Amygdala (tissue), 56 donors: ENCODE measurements around the gene MROH9.

Experiments used
- DNase-seq, 56 donors: peaks; one replicate each; lab custom pipeline; 2025; lab: John Stamatoyannopoulos, UW

The MROH9 gene

DNA sequence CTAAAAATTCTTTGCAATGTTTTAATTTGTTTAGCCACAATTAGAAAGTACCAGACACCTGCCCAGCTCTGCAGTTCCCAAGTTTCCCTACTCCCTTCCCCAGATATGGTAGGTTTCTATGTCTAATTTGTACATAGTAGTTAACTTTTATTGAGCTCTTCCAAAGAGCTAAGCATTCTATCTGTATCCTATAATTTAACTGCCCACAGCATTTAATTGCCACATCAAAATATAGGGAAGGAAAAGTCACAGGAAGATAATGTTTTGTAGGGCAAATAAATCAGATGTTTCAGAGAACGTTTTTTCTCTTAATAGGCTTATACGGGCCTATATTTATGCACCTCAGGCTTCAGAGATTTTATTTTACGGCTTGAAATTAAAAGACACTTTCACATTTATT, 139.7 kb downstream of the MROH9 start:
- DNase-seq = no peak

DNA sequence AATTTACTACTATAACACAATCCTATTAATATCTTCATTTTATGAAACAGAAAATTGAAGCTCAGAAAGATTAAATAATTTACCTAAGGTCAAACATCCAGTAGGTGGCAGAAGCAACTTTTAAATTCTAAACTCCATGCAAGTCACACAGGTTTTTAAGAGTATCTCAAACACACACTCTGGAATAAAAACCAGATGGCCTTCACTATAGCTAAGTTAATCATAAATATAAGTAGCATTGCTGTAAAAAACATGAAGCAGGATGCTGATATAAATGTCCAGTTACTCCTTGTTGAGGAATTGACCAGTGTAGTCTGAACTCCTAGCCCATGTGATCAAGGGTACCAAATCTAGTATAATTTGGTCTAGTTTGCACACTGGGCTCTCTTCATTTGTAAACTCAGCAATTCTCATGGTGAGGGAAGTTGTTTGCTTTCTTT, 146.0 kb downstream of the MROH9 start:
- no peak for DNase-seq

DNA sequence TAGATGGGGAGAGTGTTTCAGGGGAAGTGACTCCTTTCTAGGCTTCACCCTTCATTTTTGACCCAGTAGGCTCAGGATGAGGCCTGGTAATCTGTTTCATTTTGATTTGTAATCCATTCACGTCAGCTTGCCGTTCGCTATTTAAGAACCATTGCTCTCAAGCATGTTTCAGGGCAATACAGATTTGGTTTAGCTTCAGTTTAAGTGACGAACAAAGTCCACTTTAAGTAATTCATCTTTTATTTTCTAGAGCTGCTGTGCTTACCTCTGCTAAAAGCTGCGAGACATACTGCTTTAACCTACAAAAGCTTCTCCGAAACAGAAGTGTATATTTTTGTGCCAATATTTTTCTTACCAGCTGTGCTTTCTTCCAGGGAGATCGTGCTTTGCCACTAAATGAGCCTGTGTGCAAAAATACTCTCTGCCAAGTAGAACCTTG, 146.4 kb downstream of the MROH9 start:
- peak in 8 of 56 donors; percentile 1 to 14 (median 4) for DNase-seq

DNA sequence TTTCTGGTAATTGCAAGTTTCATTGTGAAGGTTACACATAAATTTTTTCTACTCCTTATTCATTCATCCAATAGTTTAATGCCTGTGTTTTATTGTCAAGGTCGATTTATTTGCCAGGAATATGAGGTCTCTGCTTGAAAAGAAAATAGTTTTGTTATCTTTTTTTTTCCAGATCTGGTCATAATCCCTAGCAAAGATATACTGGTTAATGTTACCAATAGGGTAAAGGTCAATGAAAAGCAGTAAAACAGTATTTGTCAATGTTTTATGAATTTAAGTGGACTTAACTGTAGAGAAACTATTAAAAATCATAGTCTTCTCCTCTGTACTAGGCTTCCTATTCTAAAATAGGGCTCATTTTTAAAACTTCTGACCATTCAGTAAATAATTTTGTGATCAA, 147.3 kb downstream of the MROH9 start:
- DNase-seq = no peak

DNA sequence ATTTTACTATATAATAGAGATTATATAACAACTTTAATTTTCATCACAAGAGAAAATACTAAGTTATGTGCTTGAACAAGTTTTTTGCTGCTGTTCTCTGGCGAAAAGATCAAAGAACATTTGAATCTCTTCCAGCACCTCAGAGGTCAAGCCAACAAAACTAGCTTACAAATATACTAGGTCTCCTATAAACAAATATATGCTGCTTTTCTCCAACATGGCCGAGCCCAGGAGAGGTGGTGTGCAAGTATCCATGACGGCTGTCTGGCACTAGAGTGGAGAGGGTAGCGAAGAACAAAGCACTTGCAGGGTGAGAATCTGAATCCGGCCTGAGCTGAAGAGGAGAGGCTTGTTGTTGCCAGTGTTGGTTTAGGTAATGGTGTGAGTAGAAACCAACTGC, 147.9 kb downstream of the MROH9 start:
- DNase-seq = no peak

DNA sequence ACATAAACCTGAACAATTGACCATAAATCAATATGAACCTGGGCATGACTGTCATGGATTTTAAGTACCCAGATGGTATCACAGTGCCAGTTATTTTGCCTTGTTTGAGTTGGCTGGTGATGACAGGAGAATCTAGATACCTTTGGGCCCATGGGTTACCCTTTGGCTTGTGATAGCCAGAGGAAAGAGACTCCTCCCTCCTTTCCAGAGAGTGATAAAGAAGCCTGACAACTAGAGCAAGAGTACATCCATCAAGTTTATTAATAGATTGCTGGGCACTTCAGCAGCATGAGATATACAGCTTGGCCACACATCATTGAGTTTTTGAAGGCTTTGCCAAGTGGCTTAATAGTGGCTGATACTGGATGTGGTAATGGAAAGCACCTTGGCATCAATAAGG, 148.8 kb downstream of the MROH9 start:
- DNase-seq = no peak

DNA sequence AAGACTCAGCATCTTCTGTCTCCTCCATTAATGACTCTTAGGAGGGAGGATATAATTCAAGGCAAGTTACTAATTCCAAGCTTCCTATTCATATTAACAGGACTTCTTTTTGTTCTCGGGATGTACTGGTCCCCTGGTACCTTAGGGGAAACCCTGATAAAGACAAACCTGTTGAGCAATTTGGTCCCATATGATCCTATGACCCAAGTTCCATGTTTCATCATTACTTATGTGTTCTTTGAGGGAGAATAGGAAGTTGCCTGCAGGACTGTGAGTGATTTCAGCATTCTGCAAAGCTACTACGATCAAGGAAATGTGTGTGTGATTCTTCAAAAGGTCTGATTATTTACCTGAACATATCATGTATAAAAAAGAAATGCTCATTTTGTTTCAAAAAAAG, 149.5 kb downstream of the MROH9 start:
- no peak for DNase-seq

DNA sequence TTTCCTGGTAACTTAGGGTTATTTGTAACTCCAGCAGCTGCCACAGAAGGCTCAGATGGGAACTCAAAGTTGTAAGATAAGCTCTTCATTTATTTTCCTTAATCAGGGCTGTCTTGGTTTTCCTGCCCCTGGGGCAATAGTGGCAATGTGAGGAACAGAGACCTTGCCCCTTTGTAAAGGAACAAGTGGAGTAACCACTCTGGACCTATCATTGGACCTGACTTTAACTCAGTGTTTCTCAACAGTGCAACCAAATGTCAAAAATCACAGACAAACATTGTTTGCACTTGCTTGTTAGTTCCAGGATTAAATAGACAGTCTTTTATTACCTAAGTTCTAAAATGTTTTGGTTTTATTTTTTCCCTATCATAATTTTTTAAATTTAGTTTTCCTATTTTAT, 152.6 kb downstream of the MROH9 start:
- DNase-seq = no peak

DNA sequence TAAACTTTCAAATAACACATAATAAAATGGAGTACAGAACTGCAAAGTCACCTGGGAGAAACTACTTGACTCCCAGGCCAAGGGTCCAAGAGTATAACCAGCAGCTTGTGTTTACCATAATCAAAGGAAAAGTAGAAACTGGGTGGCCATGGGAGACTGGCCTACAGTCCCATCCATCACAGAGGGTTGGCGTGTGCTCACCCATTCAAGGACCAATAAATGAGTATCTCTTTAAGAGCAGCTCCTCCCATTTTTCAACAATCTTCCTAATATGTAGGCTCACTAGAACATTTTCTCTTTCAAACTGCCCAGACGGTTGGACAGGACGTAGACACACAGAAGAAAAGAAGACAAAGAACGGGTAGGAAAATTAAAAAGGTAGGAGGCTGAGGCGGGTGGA, 155.3 kb downstream of the MROH9 start, which contains the start of gene FMO3:
TSS of gene FMO3 (plus strand) at position 302 of the 400 bp plus-strand sequence. CDS start 1,754 bp downstream, outside the sequence.
- DNase-seq = no peak

DNA sequence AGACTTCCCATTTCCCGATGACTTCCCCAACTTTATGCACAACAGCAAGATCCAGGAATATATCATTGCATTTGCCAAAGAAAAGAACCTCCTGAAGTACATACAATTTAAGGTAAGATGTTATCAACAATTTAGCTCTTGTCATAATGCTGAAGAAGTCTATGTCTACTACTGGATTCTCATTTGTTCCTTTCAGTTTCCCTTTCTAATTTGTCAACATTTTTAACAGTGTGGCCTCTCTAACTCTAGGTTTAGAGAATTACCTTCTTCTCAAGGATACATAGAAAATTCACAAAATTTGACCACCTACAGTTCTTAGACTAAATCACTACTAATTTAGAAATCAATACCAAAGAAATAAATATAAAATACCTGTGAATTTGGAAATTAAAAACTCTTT, 168.5 kb downstream of the MROH9 start:
- DNase-seq = no peak

DNA sequence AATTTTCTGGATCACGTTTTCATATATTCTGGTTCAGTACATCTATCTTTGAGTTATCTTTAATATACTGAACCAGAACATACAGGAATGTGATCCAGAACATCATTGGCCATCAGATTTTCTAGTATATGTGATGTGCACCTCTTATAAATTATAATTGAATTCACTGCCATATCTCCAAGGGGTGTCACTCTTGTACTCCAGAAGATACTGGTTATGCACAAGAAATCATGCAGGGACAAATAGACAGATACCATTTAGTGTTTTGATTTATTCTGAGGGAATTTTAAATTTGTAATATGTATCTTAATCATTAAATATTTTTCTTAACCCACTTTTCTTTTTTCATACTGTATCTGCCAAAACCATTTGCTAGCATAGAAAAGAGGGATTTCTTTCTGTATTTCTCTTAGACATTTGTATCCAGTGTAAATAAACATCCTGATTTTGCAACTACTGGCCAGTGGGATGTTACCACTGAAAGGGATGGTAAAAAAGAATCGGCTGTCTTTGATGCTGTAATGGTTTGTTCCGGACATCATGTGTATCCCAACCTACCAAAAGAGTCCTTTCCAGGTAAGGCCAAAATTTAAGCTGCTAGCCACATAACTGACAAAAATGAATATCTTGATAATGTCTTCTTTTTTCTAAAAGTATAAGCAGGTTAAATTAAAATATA, 172.1 kb downstream of the MROH9 start:
- DNase-seq = no peak

DNA sequence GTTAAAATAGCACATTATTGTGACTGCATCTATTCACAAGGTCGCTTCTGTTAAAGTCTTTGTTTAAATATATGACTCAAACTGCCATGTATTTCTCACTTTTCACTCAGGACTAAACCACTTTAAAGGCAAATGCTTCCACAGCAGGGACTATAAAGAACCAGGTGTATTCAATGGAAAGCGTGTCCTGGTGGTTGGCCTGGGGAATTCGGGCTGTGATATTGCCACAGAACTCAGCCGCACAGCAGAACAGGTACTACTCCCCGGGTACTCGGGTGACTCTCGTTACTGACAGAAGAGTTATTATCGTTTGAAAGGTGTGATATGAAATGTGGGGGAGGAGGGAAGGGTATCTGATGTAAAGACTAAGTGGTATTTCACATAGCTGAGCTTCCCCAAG, 172.6 kb downstream of the MROH9 start:
- no peak for DNase-seq

DNA sequence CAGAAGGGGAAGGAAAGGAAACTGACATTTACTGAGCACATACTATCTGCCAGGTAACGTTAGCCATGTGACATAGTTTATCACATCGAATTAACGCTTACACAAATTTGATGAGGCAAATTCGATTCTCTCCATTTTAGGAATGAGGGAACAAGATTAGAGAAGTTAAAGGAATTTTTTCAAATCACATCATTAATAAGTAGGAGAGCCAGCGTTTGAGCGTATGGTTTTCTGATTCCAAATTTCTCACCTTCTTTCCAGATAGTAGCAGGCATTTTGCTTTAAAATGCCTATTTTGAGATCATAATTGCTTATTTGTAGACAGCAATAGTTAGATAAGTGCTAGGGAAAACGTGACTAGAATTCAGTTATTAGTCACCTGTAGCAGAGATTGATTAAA, 174.6 kb downstream of the MROH9 start:
- no peak for DNase-seq

DNA sequence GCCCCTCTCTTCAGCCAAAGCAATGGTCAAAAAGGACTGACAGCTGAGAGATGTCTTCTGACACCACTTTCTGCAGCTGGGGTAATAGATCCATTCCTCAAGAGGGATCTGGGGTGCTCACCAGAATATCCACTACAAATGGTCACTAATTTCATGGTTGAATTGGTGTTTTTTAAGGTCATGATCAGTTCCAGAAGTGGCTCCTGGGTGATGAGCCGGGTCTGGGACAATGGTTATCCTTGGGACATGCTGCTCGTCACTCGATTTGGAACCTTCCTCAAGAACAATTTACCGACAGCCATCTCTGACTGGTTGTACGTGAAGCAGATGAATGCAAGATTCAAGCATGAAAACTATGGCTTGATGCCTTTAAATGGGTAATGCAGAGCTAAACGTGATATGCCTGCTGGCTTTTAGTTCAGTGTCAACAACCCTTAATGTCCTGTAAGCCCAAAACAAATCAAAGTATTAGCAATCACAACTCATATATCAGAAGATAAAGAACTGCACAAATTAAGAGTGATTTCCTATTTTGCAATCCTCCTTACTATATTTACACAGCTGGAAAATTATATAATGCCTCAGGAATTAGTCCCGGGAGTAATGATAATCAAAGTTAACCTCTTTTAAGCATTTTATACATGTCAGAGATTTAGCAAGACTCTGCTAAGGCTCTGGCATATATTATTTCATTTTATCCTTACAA, 175.4 kb downstream of the MROH9 start:
- no peak for DNase-seq

DNA sequence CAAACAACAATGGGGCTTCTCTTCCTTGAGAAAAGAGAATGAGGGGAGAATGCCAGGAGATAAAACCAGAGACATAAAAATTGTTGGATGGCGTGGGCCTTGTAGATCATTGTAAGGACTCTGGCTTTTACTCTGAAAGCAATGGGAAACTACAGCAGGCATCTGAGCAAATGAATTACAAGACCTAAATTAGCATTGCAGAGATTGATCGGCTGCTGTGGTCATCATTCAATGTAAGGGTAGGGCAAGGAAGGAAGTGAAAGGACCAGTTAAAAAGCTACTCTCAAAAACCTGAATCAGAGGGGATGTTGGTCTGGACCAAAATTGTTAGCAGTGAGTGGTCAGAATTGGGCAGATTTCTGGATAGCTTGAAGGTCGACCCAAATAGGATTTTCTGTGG, 176.8 kb downstream of the MROH9 start:
- no peak for DNase-seq

DNA sequence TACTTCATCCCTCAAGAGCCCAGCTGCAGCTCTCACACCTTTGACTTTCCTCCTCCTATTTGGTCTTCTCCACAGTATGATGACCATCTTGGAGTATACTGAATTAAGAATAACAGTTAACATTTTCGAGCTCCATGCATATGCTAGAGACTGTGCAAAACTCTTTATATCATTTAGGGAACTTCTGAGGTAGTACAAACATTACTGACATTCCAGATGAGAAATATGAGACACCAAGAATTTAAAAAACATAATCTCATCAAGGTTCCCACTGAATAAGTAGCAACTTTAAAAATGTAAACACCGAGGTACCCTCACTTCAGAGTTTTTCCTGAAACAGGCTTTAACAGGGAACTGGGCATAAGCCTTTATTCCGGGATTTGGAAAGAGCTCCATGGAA, 178.0 kb downstream of the MROH9 start:
- no peak for DNase-seq
